Fibroblast of skin of left biceps (primary cell): Measurements from ENCODE around the gene ADTRP.
"Not testable (repeated sequence)": the region's sequence is repeated elsewhere in the genome, so short reads cannot be mapped to it uniquely, and the experiment has no call there.

Source experiments
- DNase-seq, 2 experiments: peaks; one replicate each; pipeline ENCODE4 v3.0.0-alpha.2; 2013; ENCODE audit warnings: low read depth in 2 of 2

Gene ADTRP

GRCh38 chr6:11803591-11803971 is 25.0 kb upstream of the ADTRP start:
- no peak for DNase-seq

GRCh38 chr6:11802886-11803590 is 24.4 kb upstream of the ADTRP start:
- no peak for DNase-seq

GRCh38 chr6:11800531-11800930 is 21.9 kb upstream of the ADTRP start:
- not testable (repeated sequence) for DNase-seq

- DNase-seq: no peak
These were observed 19.9 kb upstream of the ADTRP start for GRCh38 chr6:11798538-11798937.

GRCh38 chr6:11798096-11798495 is 19.5 kb upstream of the ADTRP start:
- DNase-seq: no peak

GRCh38 chr6:11796829-11797228 is 18.2 kb upstream of the ADTRP start:
- no peak for DNase-seq

GRCh38 chr6:11795403-11795802 is 16.8 kb upstream of the ADTRP start:
- DNase-seq: no peak

- no peak for DNase-seq
These were observed 14.7 kb upstream of the ADTRP start for GRCh38 chr6:11793277-11793676.

- no peak for DNase-seq
These were observed 12.9 kb upstream of the ADTRP start for GRCh38 chr6:11791354-11792107.

GRCh38 chr6:11789744-11790143 is 11.1 kb upstream of the ADTRP start:
- DNase-seq: no peak

GRCh38 chr6:11788043-11788442 is 9.4 kb upstream of the ADTRP start:
- no peak for DNase-seq

GRCh38 chr6:11785774-11786579 is 7.4 kb upstream of the ADTRP start:
- DNase-seq: no peak

- DNase-seq: no peak
These were observed 6.8 kb upstream of the ADTRP start for GRCh38 chr6:11785415-11785773.

GRCh38 chr6:11784341-11784740 is 5.7 kb upstream of the ADTRP start:
- DNase-seq: no peak

- no peak for DNase-seq
These were observed 5.0 kb upstream of the ADTRP start for GRCh38 chr6:11783524-11784064.

- DNase-seq: no peak
These were observed 3.9 kb upstream of the ADTRP start for GRCh38 chr6:11782524-11782923.

GRCh38 chr6:11780097-11780428 is 1.5 kb upstream of the ADTRP start:
- no peak for DNase-seq

GRCh38 chr6:11779329-11780096 is 910 bp upstream of the ADTRP start:
- no peak for DNase-seq

GRCh38 chr6:11778036-11778435 is 567 bp downstream of the ADTRP start:
- DNase-seq: no peak

- DNase-seq: no peak
These were observed 2.7 kb downstream of the ADTRP start for GRCh38 chr6:11775791-11776409.

- DNase-seq: no peak
These were observed 4.2 kb downstream of the ADTRP start for GRCh38 chr6:11774426-11774825.
